K562 (cell line): ENCODE measurements around the gene RAVER2. TPM values are rescaled to one million over a fixed set of nuclear protein-coding genes. Genes with fewer than 3 reads are reported as not detected.

Experiments
- CCNT2 ChIP-seq: IDR thresholded peaks from 2 replicates; pipeline ENCODE4 v1.6.1; 2011; ENCODE audit warnings: borderline replicate concordance, low read depth, mild to moderate bottlenecking, moderate library complexity, mixed read lengths, low read length; ENCODE audit not compliant: insufficient read length; ENCODE audit errors: extremely low read depth
- EHMT2 ChIP-seq: fragments of 450-650 bp; IDR thresholded peaks from 2 replicates; pipeline ENCODE4 v1.6.1; 2018; ENCODE audit warnings: antibody characterized with exemption
- EP400 ChIP-seq: fragments of 450-650 bp; IDR thresholded peaks from 2 replicates; pipeline ENCODE4 v1.6.1; 2017; ENCODE audit warnings: antibody characterized with exemption, mild to moderate bottlenecking, moderate library complexity
- GTF2F1 ChIP-seq: IDR thresholded peaks from 2 replicates; pipeline ENCODE4 v1.6.1; 2011; ENCODE audit warnings: low read depth, low read length, improper control_type of control experiment
- NR1H2 ChIP-seq: sonication (generic); formaldehyde crosslinking; IDR thresholded peaks from 2 replicates; pipeline ENCODE4 v1.4.0; 2020; ENCODE audit warnings: mild to moderate bottlenecking, missing genetic modification reagents
- PURB ChIP-seq: sonication (generic); formaldehyde crosslinking; IDR thresholded peaks from 2 replicates; pipeline ENCODE4 v1.9.0; 2021; ENCODE audit warnings: low read depth, mild to moderate bottlenecking, missing genetic modification reagents
- TAF9B ChIP-seq: fragments of 450-650 bp; IDR thresholded peaks from 2 replicates; pipeline ENCODE4 v1.6.1; 2018; ENCODE audit warnings: mild to moderate bottlenecking; ENCODE audit not compliant: partially characterized antibody
- YY1 ChIP-seq, 3 experiments: IDR thresholded peaks; 2 replicates each; pipeline ENCODE4 v1.6.1; 2011; ENCODE audit warnings: low read length in 2 of 3, mild to moderate bottlenecking in 2 of 3, moderate library complexity in 2 of 3, borderline replicate concordance in 1 of 3, control low read depth in 1 of 3, low read depth in 1 of 3; ENCODE audit not compliant: insufficient read depth in 3 of 3, insufficient replicate concordance in 2 of 3, control insufficient read depth in 1 of 3, insufficient read length in 1 of 3; ENCODE audit errors: extremely low read depth in 1 of 3
- ZBED1 ChIP-seq: IDR thresholded peaks from 2 replicates; pipeline ENCODE4 v1.6.1; 2014
- ZBTB7A ChIP-seq: IDR thresholded peaks from 2 replicates; pipeline ENCODE4 v1.6.1; 2011; ENCODE audit warnings: low read depth, mild to moderate bottlenecking, low read length, moderate library complexity, borderline replicate concordance; ENCODE audit not compliant: control insufficient read depth
- ZNF696 ChIP-seq: fragments of 250-450 bp; sonication (Bioruptor Pico); conservative IDR thresholded peaks from 2 replicates; pipeline ENCODE4 v1.4.0; 2020; ENCODE audit warnings: mild to moderate bottlenecking, moderate library complexity
- polyA plus RNA-seq, 8 experiments: library from polyadenylated mRNA; depleted of rRNA in 4 of 8; stranded (reverse) in 5 of 8; unstranded in 3 of 8; fragments of >200 nt; fragmentation: Nextera tagmentation in 2 of 8; fragmentation: Illumina TruSeq in 1 of 8; extraction: Ambion mirVana in 2 of 8; extraction: Trizol in 1 of 8; gene quantifications; 2 replicates each; pipeline versions ENCODE4 v1.2.1 to v1.2.3, GENCODE V29; 2011 to 2014; ENCODE audit warnings: inconsistent platforms in 1 of 8, missing spikeins in 1 of 8
- total RNA-seq, 7 experiments: library from RNA; depleted of rRNA in 6 of 7; stranded (reverse); fragments of >200 nt in 6 of 7; fragmentation: Illumina TruSeq in 2 of 7; extraction: Trizol in 2 of 7; gene quantifications; 2 replicates each; pipeline versions ENCODE4 v1.2.1 to v1.2.3, GENCODE V29; 2011 to 2021; ENCODE audit warnings: low replicate concordance in 1 of 7
- TF ChIP-seq, protein P1 (sequence below), 2 experiments: fragments of 150-350 bp in 1 of 2; IDR thresholded peaks; 2 replicates each; pipeline ENCODE4 v1.6.1; 2012 to 2016; ENCODE audit warnings: low read depth in 2 of 2, low read length in 2 of 2, mild to moderate bottlenecking in 1 of 2, moderate library complexity in 1 of 2
- TF ChIP-seq, protein P2 (sequence below): fragments of 250-450 bp; sonication (Bioruptor Pico); IDR thresholded peaks from 2 replicates; pipeline ENCODE4 v1.8.0; 2021; ENCODE audit warnings: mild to moderate bottlenecking, moderate library complexity

The RAVER2 gene
- total and polyA plus RNA-seq, 9 of the 15 experiments (the other 6 are each of a cell fraction or from before 2014, with no cell fraction given): 1.8 to 6.1 (median 4.4) TPM

- TF ChIP-seq PURB (CRISPR knock-in tag) (no peak), ZBED1 (peak; percentile 83; the same call in 1 of the 2 replicates), NR1H2 (CRISPR knock-in tag) (no peak), GTF2F1 (no peak), CCNT2 (peak; percentile 80), EP400 (peak; percentile 83), ZNF696 (CRISPR knock-in tag) (no peak), ZBTB7A (peak; percentile 32; the same call in 1 of the 2 replicates), TAF9B (peak; percentile 42), EHMT2 (peak; percentile 60; the same call in 1 of the 2 replicates), YY1 (IDR thresholded peaks at IDR 0.05; ENCODE audit: borderline replicate concordance in 1 of 3, control insufficient read depth in 1 of 3, extremely low read depth in 1 of 3, insufficient read depth in 3 of 3, insufficient read length in 1 of 3, insufficient replicate concordance in 2 of 3, low read depth in 1 of 3, low read length in 2 of 3) (peak in 2 of 3 experiments; percentile 54 to 63)
- TF ChIP-seq, protein P1, sequence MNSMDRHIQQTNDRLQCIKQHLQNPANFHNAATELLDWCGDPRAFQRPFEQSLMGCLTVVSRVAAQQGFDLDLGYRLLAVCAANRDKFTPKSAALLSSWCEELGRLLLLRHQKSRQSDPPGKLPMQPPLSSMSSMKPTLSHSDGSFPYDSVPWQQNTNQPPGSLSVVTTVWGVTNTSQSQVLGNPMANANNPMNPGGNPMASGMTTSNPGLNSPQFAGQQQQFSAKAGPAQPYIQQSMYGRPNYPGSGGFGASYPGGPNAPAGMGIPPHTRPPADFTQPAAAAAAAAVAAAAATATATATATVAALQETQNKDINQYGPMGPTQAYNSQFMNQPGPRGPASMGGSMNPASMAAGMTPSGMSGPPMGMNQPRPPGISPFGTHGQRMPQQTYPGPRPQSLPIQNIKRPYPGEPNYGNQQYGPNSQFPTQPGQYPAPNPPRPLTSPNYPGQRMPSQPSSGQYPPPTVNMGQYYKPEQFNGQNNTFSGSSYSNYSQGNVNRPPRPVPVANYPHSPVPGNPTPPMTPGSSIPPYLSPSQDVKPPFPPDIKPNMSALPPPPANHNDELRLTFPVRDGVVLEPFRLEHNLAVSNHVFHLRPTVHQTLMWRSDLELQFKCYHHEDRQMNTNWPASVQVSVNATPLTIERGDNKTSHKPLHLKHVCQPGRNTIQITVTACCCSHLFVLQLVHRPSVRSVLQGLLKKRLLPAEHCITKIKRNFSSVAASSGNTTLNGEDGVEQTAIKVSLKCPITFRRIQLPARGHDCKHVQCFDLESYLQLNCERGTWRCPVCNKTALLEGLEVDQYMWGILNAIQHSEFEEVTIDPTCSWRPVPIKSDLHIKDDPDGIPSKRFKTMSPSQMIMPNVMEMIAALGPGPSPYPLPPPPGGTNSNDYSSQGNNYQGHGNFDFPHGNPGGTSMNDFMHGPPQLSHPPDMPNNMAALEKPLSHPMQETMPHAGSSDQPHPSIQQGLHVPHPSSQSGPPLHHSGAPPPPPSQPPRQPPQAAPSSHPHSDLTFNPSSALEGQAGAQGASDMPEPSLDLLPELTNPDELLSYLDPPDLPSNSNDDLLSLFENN (IDR thresholded peaks at IDR 0.05; ENCODE audit: low read depth in 2 of 2, low read length in 2 of 2): peak in 1 of 2 experiments; percentile 90; a peak in 2 of 4 replicates
- TF ChIP-seq, protein P2, sequence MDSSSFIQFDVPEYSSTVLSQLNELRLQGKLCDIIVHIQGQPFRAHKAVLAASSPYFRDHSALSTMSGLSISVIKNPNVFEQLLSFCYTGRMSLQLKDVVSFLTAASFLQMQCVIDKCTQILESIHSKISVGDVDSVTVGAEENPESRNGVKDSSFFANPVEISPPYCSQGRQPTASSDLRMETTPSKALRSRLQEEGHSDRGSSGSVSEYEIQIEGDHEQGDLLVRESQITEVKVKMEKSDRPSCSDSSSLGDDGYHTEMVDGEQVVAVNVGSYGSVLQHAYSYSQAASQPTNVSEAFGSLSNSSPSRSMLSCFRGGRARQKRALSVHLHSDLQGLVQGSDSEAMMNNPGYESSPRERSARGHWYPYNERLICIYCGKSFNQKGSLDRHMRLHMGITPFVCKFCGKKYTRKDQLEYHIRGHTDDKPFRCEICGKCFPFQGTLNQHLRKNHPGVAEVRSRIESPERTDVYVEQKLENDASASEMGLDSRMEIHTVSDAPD (CRISPR knock-in tag): peak; percentile 82; the same call in 1 of the 2 replicates
Measured at GRCh38 chr1:64864018-64864940, 119.4 kb downstream of the RAVER2 start (continued).
